ENCODE measurements around the gene FAIM2.

Gene FAIM2

GRCh38 chr12:49899921-49900320 lies 3.8 kb downstream of the FAIM2 start:
- TF ChIP-seq CTCF (conservative IDR thresholded peaks at IDR 0.05), result no peak
- TF ChIP-seq ZFX (IDR thresholded peaks at IDR 0.05), result no peak

GRCh38 chr12:49899286-49899843 lies 4.3 kb downstream of the FAIM2 start:
- no peak for TF ChIP-seq CTCF (conservative IDR thresholded peaks at IDR 0.05)
- no peak for TF ChIP-seq ZFX (IDR thresholded peaks at IDR 0.05)
- H3K27ac ChIP-seq, result no peak overlapping the region

More at GRCh38 chr12:49899921-49900320, 3.8 kb downstream of the FAIM2 start:
- H3K27ac ChIP-seq, result no peak overlapping the region

GRCh38 chr12:49897276-49897675 lies 6.4 kb downstream of the FAIM2 start:
- H3K27ac ChIP-seq, result no peak overlapping the region
- TF ChIP-seq CTCF (conservative IDR thresholded peaks at IDR 0.05) (no peak), ZFX (IDR thresholded peaks at IDR 0.05) (no peak)

- peak overlapping the region; percentile 82 for H3K27ac ChIP-seq
- TF ChIP-seq ZFX (IDR thresholded peaks at IDR 0.05) (no peak), CTCF (conservative IDR thresholded peaks at IDR 0.05) (no peak)
Observed at GRCh38 chr12:49895773-49896172, 7.9 kb downstream of the FAIM2 start.

GRCh38 chr12:49894751-49895148 lies 8.9 kb downstream of the FAIM2 start:
- H3K27ac ChIP-seq, result peak overlapping the region; percentile 82

GRCh38 chr12:49893753-49894750 lies 9.6 kb downstream of the FAIM2 start:
- no peak for TF ChIP-seq CTCF (conservative IDR thresholded peaks at IDR 0.05)
- TF ChIP-seq ZFX (IDR thresholded peaks at IDR 0.05), result no peak
- H3K27ac ChIP-seq, result peak overlapping the region; percentile 82

More at GRCh38 chr12:49894751-49895148, 8.9 kb downstream of the FAIM2 start:
- TF ChIP-seq CTCF (conservative IDR thresholded peaks at IDR 0.05) (no peak), ZFX (IDR thresholded peaks at IDR 0.05) (no peak)

GRCh38 chr12:49892732-49893317 lies 10.9 kb downstream of the FAIM2 start:
- peak overlapping the region; percentile 82; the same call in 1 of the 2 replicates for H3K27ac ChIP-seq

More at GRCh38 chr12:49892732-49893317, 10.9 kb downstream of the FAIM2 start:
- TF ChIP-seq CTCF (conservative IDR thresholded peaks at IDR 0.05) (no peak), ZFX (IDR thresholded peaks at IDR 0.05) (no peak)

Measured in C4-2B (cell line).